H1 (cell line): ENCODE results near the gene AGBL4. TPM values are rescaled to one million over a fixed set of nuclear protein-coding genes. Genes with fewer than 3 reads are reported as not detected.

Experiments
- CTCF ChIA-PET: fragments of 300-600 bp; sonication (Branson Sonifier 250); formaldehyde crosslinking; loops from one replicate; lab custom pipeline; 2021; ENCODE audit not compliant: partially characterized antibody; lab: Charles Lee
- POLR2A ChIA-PET: fragments of 300-600 bp; sonication (Branson Sonifier 250); formaldehyde crosslinking; loops from one replicate; lab custom pipeline; 2021; ENCODE audit warnings: inconsistent platforms; ENCODE audit not compliant: partially characterized antibody; lab: Charles Lee
- DNase-seq, 2 experiments: peaks; one replicate each; pipeline versions ENCODE4 v3.0.0 to v3.0.0-alpha.2; 2010 to 2022; ENCODE audit warnings: low spot score in 2 of 2, low read depth in 1 of 2, mixed read lengths in 1 of 2
- FAIRE-seq: peaks from 2 replicates; lab custom pipeline; 2011; peaks lifted over from hg19 to GRCh38; lab: Jason Lieb, UNC
- H2AFZ ChIP-seq: 2 replicates; pipeline ENCODE4 v1.8.1; 2012; ENCODE audit warnings: low read length, inconsistent platforms
- H2AK5ac ChIP-seq: 2 replicates; pipeline ENCODE4 v1.6.1; 2013; ENCODE audit warnings: low read depth, low read length
- H2BK120ac ChIP-seq: replicated peaks from 2 replicates; pipeline ENCODE3; 2013; ENCODE audit warnings: low read depth, low read length, inconsistent platforms
- H2BK12ac ChIP-seq: 2 replicates; pipeline ENCODE4 v1.6.1; 2013; ENCODE audit warnings: low read depth, low read length
- H2BK15ac ChIP-seq: 2 replicates; pipeline ENCODE4 v1.6.1; 2013; ENCODE audit warnings: low read length
- H2BK20ac ChIP-seq: 2 replicates; pipeline ENCODE4 v1.6.1; 2013; ENCODE audit warnings: low read length
- H2BK5ac ChIP-seq: 2 replicates; pipeline ENCODE4 v1.6.1; 2013; ENCODE audit warnings: low read depth, low read length
- H3K14ac ChIP-seq: 2 replicates; pipeline ENCODE4 v1.6.1; 2013; ENCODE audit warnings: inconsistent platforms; ENCODE audit not compliant: insufficient read length
- H3K18ac ChIP-seq: 2 replicates; pipeline ENCODE4 v1.6.1; 2013; ENCODE audit warnings: low read length; ENCODE audit errors: extremely low read depth
- H3K23ac ChIP-seq: 2 replicates; pipeline ENCODE4 v1.6.1; 2013; ENCODE audit warnings: inconsistent platforms; ENCODE audit not compliant: insufficient read length
- H3K23me2 ChIP-seq: 2 replicates; pipeline ENCODE4 v1.6.1; 2013; ENCODE audit warnings: low read depth, low read length
- H3K27ac ChIP-seq: 2 replicates; pipeline ENCODE4 v1.6.1; 2011; ENCODE audit warnings: low read depth, low read length, inconsistent platforms
- H3K27me3 ChIP-seq, 4 experiments: replicated peaks in 1 of 4; 1 replicate in 1 of 4; 2 replicates in 3 of 4; pipeline versions ENCODE4 v1.6.1 to v1.8.1; 2011 to 2013; ENCODE audit warnings: low read length in 3 of 4, mild to moderate bottlenecking in 3 of 4, inconsistent platforms in 2 of 4, mixed read lengths in 2 of 4, moderate library complexity in 1 of 4; ENCODE audit not compliant: control insufficient read depth in 3 of 4, insufficient read depth in 3 of 4; ENCODE audit errors: extremely low read depth in 1 of 4
- H3K36me3 ChIP-seq, 4 experiments: 2 replicates each; pipeline versions ENCODE4 v1.6.1 to v1.8.1; 2011 to 2013; ENCODE audit warnings: mild to moderate bottlenecking in 4 of 4, low read length in 3 of 4, moderate library complexity in 2 of 4, control low read depth in 1 of 4, inconsistent platforms in 1 of 4; ENCODE audit not compliant: insufficient read depth in 4 of 4, control insufficient read depth in 2 of 4
- H3K4ac ChIP-seq: replicated peaks from 2 replicates; pipeline ENCODE3; 2013; ENCODE audit warnings: low read length, low read depth, mixed read lengths, inconsistent platforms; ENCODE audit not compliant: insufficient read length
- H3K4me1 ChIP-seq, 4 experiments: replicated peaks in 1 of 4; 1 replicate in 1 of 4; 2 replicates in 3 of 4; pipeline versions ENCODE4 v1.6.1 to v1.8.1; 2011 to 2013; ENCODE audit warnings: low read length in 3 of 4, inconsistent platforms in 2 of 4, mixed read lengths in 1 of 4; ENCODE audit not compliant: insufficient read depth in 4 of 4, control insufficient read depth in 3 of 4
- H3K4me2 ChIP-seq, 2 experiments: 2 replicates each; pipeline versions ENCODE4 v1.6.1 to v1.8.1; 2011 to 2013; ENCODE audit warnings: low read depth in 2 of 2, low read length in 2 of 2, control low read depth in 1 of 2, inconsistent platforms in 1 of 2, mild to moderate bottlenecking in 1 of 2; ENCODE audit not compliant: insufficient read depth in 1 of 2
- H3K4me3 ChIP-seq, 4 experiments: fragments of 200-600, 300-600 bp in 1 of 4; sonication (generic), shearing (Covaris generic), sonication (Bioruptor Twin) in 1 of 4; 2 replicates each; pipeline versions ENCODE4 v1.5.1 to v1.8.1; 2011 to 2016; ENCODE audit warnings: low read length in 4 of 4, low read depth in 3 of 4, control low read depth in 2 of 4, inconsistent platforms in 2 of 4, mild to moderate bottlenecking in 2 of 4, mixed read lengths in 1 of 4, moderate library complexity in 1 of 4; ENCODE audit not compliant: insufficient read depth in 2 of 4; ENCODE audit errors: extremely low read depth in 1 of 4
- H3K56ac ChIP-seq: replicated peaks from 2 replicates; pipeline ENCODE3; 2013; ENCODE audit warnings: low read depth, mild to moderate bottlenecking, mixed read lengths, low read length, inconsistent platforms; ENCODE audit not compliant: insufficient read length
- H3K79me1 ChIP-seq: 2 replicates; pipeline ENCODE4 v1.6.1; 2013; ENCODE audit warnings: low read depth, low read length, control low read depth
- H3K79me2 ChIP-seq, 2 experiments: 2 replicates each; pipeline versions ENCODE4 v1.6.1 to v1.8.1; 2012 to 2013; ENCODE audit warnings: low read length in 2 of 2, mild to moderate bottlenecking in 2 of 2, inconsistent platforms in 1 of 2; ENCODE audit not compliant: insufficient read depth in 2 of 2, control insufficient read depth in 1 of 2
- H3K9ac ChIP-seq, 4 experiments: replicated peaks in 1 of 4; 1 replicate in 1 of 4; 2 replicates in 3 of 4; pipeline versions ENCODE4 v1.6.1 to v1.8.1; 2011 to 2013; ENCODE audit warnings: low read depth in 3 of 4, low read length in 3 of 4, control low read depth in 2 of 4, mild to moderate bottlenecking in 2 of 4, moderate library complexity in 2 of 4, inconsistent platforms in 1 of 4; ENCODE audit errors: extremely low read depth in 1 of 4
- H3K9me3 ChIP-seq, 2 experiments: 2 replicates each; pipeline versions ENCODE4 v1.6.1 to v1.8.1; 2012 to 2013; ENCODE audit warnings: mild to moderate bottlenecking in 2 of 2, moderate library complexity in 2 of 2, control low read depth in 1 of 2, inconsistent platforms in 1 of 2, low read depth in 1 of 2, low read length in 1 of 2, mixed read lengths in 1 of 2; ENCODE audit not compliant: insufficient read depth in 2 of 2
- H4K20me1 ChIP-seq, 2 experiments: replicated peaks in 1 of 2; 2 replicates each; pipeline versions ENCODE3 to v1.8.1; 2011 to 2013; ENCODE audit warnings: inconsistent platforms in 2 of 2, low read length in 2 of 2, mild to moderate bottlenecking in 1 of 2; ENCODE audit not compliant: insufficient read depth in 2 of 2, control insufficient read depth in 1 of 2
- H4K5ac ChIP-seq: 2 replicates; pipeline ENCODE4 v1.6.1; 2013; ENCODE audit warnings: low read length, low read depth, mixed read lengths, inconsistent platforms; ENCODE audit not compliant: insufficient read length
- H4K8ac ChIP-seq: 2 replicates; pipeline ENCODE4 v1.8.0; 2013; ENCODE audit warnings: mild to moderate bottlenecking, moderate library complexity, low read length, inconsistent platforms; ENCODE audit not compliant: insufficient read depth; ENCODE audit errors: extremely low read depth
- H4K91ac ChIP-seq: replicated peaks from 2 replicates; pipeline ENCODE3; 2013; ENCODE audit warnings: low read length, mixed read lengths, inconsistent platforms; ENCODE audit not compliant: insufficient read length
- BACH1 ChIP-seq: IDR thresholded peaks from 2 replicates; pipeline ENCODE4 v1.6.1; 2012; ENCODE audit warnings: low read length, improper control_type of control experiment
- BCL11A ChIP-seq, 2 experiments: IDR thresholded peaks; one replicate each; pipeline ENCODE4 v1.6.1; 2011; ENCODE audit warnings: low read depth in 2 of 2, low read length in 2 of 2, mild to moderate bottlenecking in 2 of 2
- CHD1 ChIP-seq: IDR thresholded peaks from 2 replicates; pipeline ENCODE4 v1.6.1; 2012; ENCODE audit warnings: low read depth, low read length, improper control_type of control experiment
- CTCF ChIP-seq, 3 experiments: IDR thresholded peaks; 1 replicate in 2 of 3; 2 replicates in 1 of 3; pipeline versions ENCODE4 v1.5.1 to v1.6.1; 2011; ENCODE audit warnings: low read length in 3 of 3, mild to moderate bottlenecking in 3 of 3, inconsistent platforms in 2 of 3, low read depth in 1 of 3, moderate library complexity in 1 of 3; ENCODE audit not compliant: insufficient read depth in 1 of 3; ENCODE audit errors: control extremely low read depth in 1 of 3
- GTF2F1 ChIP-seq: IDR thresholded peaks from 2 replicates; pipeline ENCODE4 v1.6.1; 2012; ENCODE audit warnings: low read depth, low read length, improper control_type of control experiment, borderline replicate concordance
- MAFK ChIP-seq: IDR thresholded peaks from 2 replicates; pipeline ENCODE4 v1.6.1; 2012; ENCODE audit warnings: low read depth, mild to moderate bottlenecking, improper control_type of control experiment, low read length
- MAX ChIP-seq: IDR thresholded peaks from 2 replicates; pipeline ENCODE4 v1.6.1; 2012; ENCODE audit warnings: inconsistent platforms
- POLR2A ChIP-seq, 2 experiments: IDR thresholded peaks; 1 replicate in 1 of 2; 2 replicates in 1 of 2; pipeline ENCODE4 v1.6.1; 2011; ENCODE audit warnings: low read depth in 2 of 2, low read length in 2 of 2, mild to moderate bottlenecking in 2 of 2; ENCODE audit errors: control extremely low read depth in 1 of 2
- RAD21 ChIP-seq, 2 experiments: IDR thresholded peaks in 1 of 2; conservative IDR thresholded peaks in 1 of 2; 2 replicates each; pipeline ENCODE4 v1.6.1; 2011; ENCODE audit warnings: low read depth in 2 of 2, low read length in 2 of 2, improper control_type of control experiment in 1 of 2, inconsistent platforms in 1 of 2, mild to moderate bottlenecking in 1 of 2, moderate library complexity in 1 of 2
- WGBS, 2 experiments: shearing (Covaris generic) in 1 of 2; methylation state at CpG; one replicate each; pipeline versions ENCODE4 v1.1.6 to v1.1.7; 2013 to 2015; ENCODE audit warnings: low lambda C conversion rate in 2 of 2, mixed read lengths in 2 of 2, inconsistent platforms in 1 of 2, low coverage in 1 of 2, missing lambda C conversion rate in 1 of 2; ENCODE audit not compliant: insufficient replicate concordance in 2 of 2, insufficient coverage in 1 of 2, insufficient read length in 1 of 2; ENCODE audit errors: extremely low coverage in 1 of 2, missing lambda C conversion rate in 1 of 2; 5-methylcytosine and 5-hydroxymethylcytosine counted together
- polyA plus RNA-seq, 7 experiments: library from polyadenylated mRNA; depleted of rRNA in 3 of 7; stranded (reverse) in 5 of 7; unstranded in 2 of 7; fragments of >200 nt in 5 of 7; fragments of 200-250 nt in 2 of 7; gene quantifications; 1 replicate in 5 of 7; 2 replicates in 1 of 7; 4 replicates in 1 of 7; pipeline versions ENCODE4 v1.2.1 to v1.2.3, GENCODE V29; 2011 to 2013; ENCODE audit warnings: missing spikeins in 2 of 7, mixed read lengths in 2 of 7
- total RNA-seq: library from RNA; stranded (reverse); fragmentation: NEBNext Ultra II Directional; extraction: Animal tissue kit (Norgen Biotek cat#: 25700); gene quantifications from 2 replicates; pipeline ENCODE4 v1.2.1, GENCODE V29; 2021

Gene AGBL4
- total and polyA plus RNA-seq, 2 of the 8 experiments (the other 6 are each of a cell fraction or from before 2014, with no cell fraction given) = 0.41 to 0.45 TPM

GRCh38 chr1:48680411-48681035, 1343.2 kb downstream of the AGBL4 start:
- Histone ChIP-seq H3K56ac (no peak overlapping the region), H3K9me3 (no peaks in the 10 kb centered on the region), H4K8ac (no peak overlapping the region), H3K4ac (no peak overlapping the region), H2BK20ac (no peak overlapping the region), H2BK15ac (0 out of 2 replicates have a peak overlapping the region, but pooled peaks have one; percentile 13), H2AFZ (no peak overlapping the region), H3K36me3 (no peaks in the 10 kb centered on the region), H2BK12ac (no peak overlapping the region), H3K23me2 (no peaks in the 10 kb centered on the region), H3K23ac (no peak overlapping the region), H3K79me1 (no peaks in the 10 kb centered on the region), H2BK120ac (no peak overlapping the region), H3K79me2 (no peaks in the 10 kb centered on the region), H2AK5ac (no peak overlapping the region), H3K4me3 (no peak overlapping the region), H2BK5ac (no peak overlapping the region), H3K4me1 (peaks cover 0 to 5% (median 2%) of the 10 kb centered on the region in 4 experiments; a peak in 3 of 7 replicates), H3K27ac (no peak overlapping the region), H3K9ac (no peak overlapping the region), H3K27me3 (peaks cover 0 to 2% (median 0%) of the 10 kb centered on the region in 4 experiments; a peak in 1 of 7 replicates), H4K5ac (no peak overlapping the region), H3K14ac (no peak overlapping the region), H3K4me2 (no peak overlapping the region), H4K20me1 (no peaks in the 10 kb centered on the region), H3K18ac (no peak overlapping the region), H4K91ac (no peak overlapping the region)
- DNase-seq (no peak), FAIRE-seq (peak; percentile 58)
- WGBS, 2 experiments = 76% methylated on average over 10 of the region's 10 CpGs; no CpG with 5 or more reads in 1 of the 2 experiments
- POLR2A ChIA-PET = no interaction called here
- CTCF ChIA-PET = interaction anchor here (0.6 to 12.3 kb wide), 22 partner anchors 8 to 383 kb away, joined by 3 to 225 read pairs (median 4); no protein-coding TSS in a partner anchor
- TF ChIP-seq CTCF (IDR thresholded peaks at IDR 0.05; ENCODE audit: control extremely low read depth in 1 of 3, insufficient read depth in 1 of 3, low read depth in 1 of 3, low read length in 3 of 3) (peak; percentile 31 to 44 (median 38)), MAX (peak; percentile 87), GTF2F1 (no peak), BACH1 (no peak), RAD21 (IDR thresholded peaks at IDR 0.05 in 1 of 2, conservative IDR thresholded peaks at IDR 0.05 in 1 of 2; ENCODE audit: low read depth in 2 of 2, low read length in 2 of 2) (peak; percentile 29 to 43; a peak in 2 of 4 replicates), POLR2A (IDR thresholded peaks at IDR 0.05; ENCODE audit: control extremely low read depth in 1 of 2, low read depth in 2 of 2, low read length in 2 of 2) (no peak), CHD1 (no peak), BCL11A (IDR thresholded peaks at IDR 0.05; ENCODE audit: low read depth in 2 of 2, low read length in 2 of 2) (no peak), MAFK (no peak)
